ENCODE data around the gene RCAN2.

The RCAN2 gene

DNA sequence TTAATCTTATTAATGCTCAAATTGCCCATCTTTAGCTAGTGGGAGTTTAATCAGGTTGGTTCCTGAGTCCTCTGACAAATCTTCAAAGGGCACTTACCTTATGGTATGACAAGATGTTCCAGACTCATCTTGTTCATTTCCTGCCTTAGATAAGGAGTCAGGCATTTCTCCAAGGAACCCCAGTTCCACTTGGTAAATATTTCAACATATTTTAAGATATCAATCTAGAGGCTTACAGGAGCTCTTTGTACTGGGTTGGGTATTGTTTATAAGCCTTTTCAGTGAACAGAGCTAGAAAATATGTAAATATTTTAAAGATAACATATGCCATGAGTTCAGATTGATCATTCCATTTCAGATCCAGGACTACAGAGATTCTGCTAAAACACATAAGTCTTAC lies 159.8 kb downstream of the RCAN2 start:
- TF ChIP-seq ZFX (IDR thresholded peaks at IDR 0.05) (no peak), CTCF (conservative IDR thresholded peaks at IDR 0.05) (no peak)
- H3K27ac ChIP-seq, result no peak overlapping the region

DNA sequence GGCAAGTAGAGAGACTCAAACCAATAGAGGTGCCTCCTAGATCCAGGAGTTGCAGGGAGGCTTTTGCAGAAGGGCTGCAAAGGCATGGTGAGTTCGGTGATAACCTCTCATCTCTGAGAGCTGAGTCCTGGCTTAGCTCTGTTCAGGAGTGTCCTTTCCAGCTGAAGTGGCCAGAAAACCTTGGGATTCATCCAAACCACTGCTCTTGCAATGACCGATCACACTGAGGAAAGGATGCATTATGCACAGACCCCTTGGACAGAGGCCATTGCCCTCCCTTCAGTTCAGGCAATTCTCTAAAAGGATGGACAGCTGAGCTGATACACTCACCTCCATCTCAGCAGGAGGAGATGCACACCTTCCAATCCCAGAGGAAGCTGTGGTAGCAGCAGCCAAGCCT lies 161.7 kb downstream of the RCAN2 start:
- no peak overlapping the region for H3K27ac ChIP-seq
- no peak for TF ChIP-seq CTCF (conservative IDR thresholded peaks at IDR 0.05)
- TF ChIP-seq ZFX (IDR thresholded peaks at IDR 0.05), result no peak

DNA sequence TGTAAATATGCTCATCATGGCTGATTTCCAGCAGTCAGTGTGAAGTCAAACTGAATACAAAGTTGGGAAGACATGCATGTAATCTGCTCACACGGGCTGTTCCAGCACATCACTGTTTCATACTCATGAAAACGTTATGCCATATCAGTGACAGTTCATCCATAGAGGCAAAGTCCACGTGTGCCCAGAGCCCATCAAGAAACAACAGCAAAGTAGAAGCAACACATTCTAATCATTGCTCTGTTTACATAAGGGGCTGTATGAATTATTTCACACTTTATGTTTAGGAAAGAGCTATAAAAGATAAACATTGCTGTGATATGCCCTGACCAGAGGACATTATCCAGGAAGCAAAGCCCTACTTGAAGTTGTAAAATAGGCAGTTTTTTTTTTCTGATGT lies 163.5 kb downstream of the RCAN2 start:
- TF ChIP-seq CTCF (conservative IDR thresholded peaks at IDR 0.05), result no peak

GRCh38 chr6:46325561-46326530 lies 165.4 kb downstream of the RCAN2 start:
- no peak overlapping the region for H3K27ac ChIP-seq
- TF ChIP-seq CTCF (conservative IDR thresholded peaks at IDR 0.05), result no peak
- no peak for TF ChIP-seq ZFX (IDR thresholded peaks at IDR 0.05)

More for the DNA sequence above, 163.5 kb downstream of the RCAN2 start:
- H3K27ac ChIP-seq, result no peak overlapping the region

DNA sequence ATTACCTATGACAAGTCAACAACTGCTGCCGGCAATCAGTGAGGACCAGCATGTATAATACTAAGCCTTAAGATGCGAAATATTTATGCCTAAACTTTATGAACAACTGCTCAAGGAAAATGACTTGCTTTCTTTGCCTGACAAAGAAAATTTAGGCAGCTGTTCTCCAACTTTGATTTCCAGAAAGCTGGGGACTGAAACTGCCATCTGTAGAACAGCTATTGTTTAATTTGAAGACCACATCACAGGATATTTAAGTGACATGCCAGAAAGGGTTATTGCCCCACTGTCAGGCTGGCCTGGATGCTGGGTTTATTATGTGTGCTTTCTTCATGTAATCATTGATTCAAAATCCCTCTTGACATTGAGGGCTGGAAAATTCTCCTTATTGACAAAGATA lies 166.5 kb downstream of the RCAN2 start:
- no peak for TF ChIP-seq CTCF (conservative IDR thresholded peaks at IDR 0.05)
- TF ChIP-seq ZFX (IDR thresholded peaks at IDR 0.05), result no peak
- no peak overlapping the region for H3K27ac ChIP-seq

DNA sequence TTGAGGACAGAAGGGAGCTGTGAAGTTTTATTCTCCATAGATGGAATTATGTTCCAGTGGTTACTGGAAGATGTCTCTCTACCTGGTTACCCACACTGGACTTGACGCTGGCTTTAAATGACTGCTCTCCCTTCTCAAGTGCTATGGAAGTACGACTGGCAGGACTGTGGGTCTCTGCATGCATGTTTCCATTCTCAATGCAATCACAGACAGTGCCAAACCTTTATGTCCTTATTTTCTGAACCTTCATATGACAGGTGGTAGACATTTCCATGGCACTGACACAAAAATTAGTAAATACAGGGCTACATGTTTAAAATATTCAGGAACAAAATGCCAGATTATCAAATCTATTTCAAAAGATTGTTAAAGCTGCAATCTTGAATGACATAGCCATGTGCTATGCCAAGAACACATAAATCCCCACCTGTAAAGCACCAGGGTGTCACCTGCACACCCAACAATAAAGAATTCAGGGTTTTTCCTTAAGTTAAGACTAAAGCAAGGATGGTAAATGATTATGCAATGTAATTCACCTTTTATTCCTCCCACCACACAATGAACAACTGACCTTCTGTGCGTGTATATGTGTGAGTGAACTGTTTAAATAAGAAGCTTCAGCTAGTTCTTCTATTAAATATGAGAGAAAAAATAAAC lies 167.2 kb downstream of the RCAN2 start:
- TF ChIP-seq CTCF (conservative IDR thresholded peaks at IDR 0.05) (no peak), ZFX (IDR thresholded peaks at IDR 0.05) (no peak)
- no peak overlapping the region for H3K27ac ChIP-seq

- H3K27ac ChIP-seq, result no peak overlapping the region
- TF ChIP-seq ZFX (IDR thresholded peaks at IDR 0.05) (no peak), CTCF (conservative IDR thresholded peaks at IDR 0.05) (no peak)
Observed at GRCh38 chr6:46323312-46323965, 167.8 kb downstream of the RCAN2 start.
